Measurements from ENCODE around the gene TSHZ1.
"Not testable (repeated sequence)": the region's sequence is repeated elsewhere in the genome, so short reads cannot be mapped to it uniquely, and the experiment has no call there.

TSHZ1 gene

DNA sequence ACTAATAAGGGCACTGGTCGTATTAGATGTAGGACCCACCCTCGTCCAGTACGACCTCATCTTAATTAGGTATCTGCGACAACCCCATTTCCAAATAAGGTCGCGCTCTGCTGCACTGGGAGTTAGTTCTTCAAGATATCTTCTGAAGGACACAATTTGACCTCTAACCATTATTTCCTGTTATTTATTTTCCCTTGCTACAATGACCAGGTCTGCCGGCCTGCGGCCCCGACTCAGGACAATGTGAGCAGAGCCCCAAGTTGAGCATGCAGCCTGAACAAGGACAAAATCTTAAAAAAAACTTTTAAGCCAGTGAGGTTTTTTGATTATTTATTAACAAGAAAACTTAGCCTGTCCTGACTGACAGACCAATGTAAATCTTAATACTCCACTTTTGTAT is 109.3 kb downstream of the TSHZ1 start:
- no peak for DNase-seq

DNA sequence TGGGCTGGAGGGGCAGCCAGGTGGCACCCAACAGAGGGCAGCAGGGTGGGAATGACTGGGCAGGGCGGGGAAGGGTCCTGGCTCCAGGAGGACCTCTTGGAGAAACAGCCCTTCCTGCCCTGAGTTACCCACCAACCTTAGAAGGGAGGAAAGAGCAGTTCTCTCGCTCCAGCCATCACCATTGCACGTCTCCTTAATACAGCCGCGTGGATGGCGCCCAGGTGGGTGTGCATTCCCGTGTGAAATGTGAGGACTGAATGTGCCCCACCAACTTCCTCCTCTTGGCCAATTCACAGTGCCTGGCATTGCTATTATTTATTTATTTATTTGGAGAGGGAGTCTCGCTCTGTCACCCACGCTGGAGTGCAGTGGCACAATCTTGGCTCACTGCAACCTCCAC is 109.9 kb downstream of the TSHZ1 start:
- DNase-seq = no peak

DNA sequence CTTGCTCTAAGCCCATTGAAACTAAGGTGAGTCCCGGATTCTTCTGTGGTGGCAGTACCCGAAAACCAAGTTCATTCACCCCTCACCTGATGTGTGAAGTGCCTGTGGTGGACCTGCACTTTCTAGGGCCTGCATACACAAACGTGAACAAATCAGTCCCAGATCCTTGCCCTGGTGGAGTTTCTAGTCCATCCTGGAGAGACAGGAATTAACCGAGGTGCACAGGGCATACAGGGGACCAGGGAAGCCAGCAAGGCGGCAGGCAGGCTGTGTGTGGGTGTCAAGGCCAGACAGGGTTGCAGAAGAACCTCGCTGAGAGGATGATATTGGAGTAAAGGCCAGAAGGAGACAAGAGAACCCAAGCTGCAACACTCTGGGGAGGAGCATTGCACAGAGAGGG is 110.8 kb downstream of the TSHZ1 start:
- DNase-seq = no peak

DNA sequence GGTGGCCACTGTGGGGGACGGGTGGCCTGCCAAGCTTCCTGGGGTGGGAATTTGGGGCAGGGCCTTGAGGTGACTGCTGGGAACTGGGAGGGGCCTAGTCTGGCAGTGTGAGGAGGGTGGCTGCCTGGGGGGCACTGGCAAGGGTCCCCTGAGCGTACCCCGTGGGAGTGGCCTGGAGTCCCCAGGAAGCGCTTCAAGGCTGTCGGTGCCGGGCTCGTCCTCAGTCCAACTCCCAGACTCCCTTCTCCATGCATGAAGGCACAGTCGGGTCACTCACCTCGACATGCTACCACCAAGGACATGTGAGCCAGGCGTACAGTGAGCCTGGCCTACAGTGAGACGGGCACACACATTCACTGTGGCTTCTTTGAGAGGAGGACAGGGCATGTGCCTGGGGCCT is 111.6 kb downstream of the TSHZ1 start:
- no peak for DNase-seq

DNA sequence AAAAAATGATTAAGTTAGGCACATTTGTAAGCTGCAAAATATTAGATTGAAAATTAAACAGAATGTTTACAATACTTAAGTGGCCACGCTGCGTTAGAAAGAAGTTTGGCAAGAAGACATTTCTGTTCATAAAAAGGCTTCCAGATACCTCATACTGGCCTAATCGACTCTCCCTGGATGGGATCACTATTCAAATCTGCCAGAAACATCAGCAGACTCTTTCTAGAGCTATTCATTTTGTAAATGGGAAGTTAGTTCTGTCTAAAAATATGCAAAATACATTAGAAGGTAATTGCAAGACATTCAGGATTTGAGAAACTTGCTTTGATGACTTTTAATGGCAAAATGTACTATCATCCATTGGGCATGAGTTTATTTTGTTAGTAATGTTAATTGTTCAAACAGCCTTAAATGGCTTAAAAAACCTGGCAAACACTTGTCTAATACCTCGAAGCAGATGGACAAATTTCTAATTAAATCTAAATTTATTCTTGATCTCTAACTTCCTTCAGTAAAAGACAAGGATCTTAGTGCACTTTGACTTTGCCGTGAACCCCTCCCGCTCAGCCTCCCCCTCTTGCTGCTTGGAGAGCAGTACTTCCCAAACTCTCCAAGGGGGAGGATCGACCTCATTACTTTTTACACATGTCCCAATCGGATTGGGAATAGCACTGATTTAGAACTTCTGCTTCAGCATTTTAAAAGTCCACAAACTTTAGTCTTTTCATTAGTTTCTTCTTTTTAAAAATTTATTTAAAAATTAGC is 113.4 kb downstream of the TSHZ1 start:
- no peak for DNase-seq

DNA sequence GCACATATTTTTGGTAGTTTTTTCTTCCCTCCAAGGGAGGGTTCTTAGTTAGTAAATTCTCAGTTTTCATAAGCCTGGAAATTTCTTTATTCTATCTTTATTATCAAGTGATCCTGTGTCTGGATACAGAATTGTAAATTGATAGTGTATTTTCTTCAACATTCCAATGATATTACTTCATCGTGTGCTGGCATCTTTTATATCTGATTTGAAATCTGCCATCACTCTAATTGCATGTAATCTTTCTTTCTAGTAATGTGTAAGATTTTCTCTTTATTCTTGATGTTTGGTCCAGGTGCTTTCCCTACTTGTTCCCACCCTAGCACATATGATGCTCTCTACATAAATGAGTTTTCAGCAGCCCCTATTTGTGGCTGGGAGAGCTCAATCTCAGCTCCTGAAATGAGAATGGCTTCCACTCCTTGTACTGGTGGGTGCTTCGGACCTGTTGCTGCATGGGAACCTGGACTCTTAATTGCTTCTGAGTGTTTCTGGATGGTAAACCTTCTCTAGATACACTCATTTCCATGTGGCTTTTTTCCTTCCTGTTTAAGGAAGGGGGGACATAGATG is 114.2 kb downstream of the TSHZ1 start:
- no peak for DNase-seq

DNA sequence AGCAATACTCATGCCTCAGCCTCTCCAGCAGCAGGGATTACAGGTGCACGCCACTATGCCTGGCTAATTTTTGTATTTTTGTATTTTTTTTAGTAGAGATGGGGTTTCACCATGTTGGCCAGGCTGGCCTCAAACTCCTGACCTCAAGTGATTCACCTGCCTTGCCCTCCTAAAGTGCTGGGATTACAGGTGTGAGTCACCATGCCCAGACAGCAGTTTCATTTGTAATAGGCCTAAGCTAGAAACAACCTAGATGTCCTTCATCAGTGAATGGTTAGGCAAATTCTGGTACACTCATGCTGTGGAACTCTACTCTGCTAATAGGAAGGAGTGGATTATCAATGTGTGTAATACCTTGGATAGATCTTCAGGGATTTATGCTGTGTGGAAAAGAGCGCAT is 119.2 kb downstream of the TSHZ1 start:
- not testable (repeated sequence) for DNase-seq

DNA sequence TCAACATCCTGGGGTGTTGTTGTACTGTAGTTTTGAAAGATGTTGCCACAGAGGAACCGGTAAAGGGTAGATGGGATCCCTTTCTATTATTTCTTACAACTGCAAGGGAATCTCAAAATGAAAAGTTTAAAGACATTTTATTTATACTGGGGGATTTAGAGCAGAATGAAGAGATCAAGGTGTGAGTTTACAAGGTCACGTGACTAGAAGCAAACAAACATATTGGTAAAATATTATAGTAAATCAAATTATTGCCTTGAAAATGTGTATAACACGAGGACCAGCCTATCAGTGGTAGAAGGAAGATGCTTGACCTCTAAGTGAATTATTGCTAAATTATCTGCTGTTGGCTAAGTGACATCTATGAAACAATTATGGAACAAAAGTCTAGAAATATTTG is 119.7 kb downstream of the TSHZ1 start:
- DNase-seq = no peak

DNA sequence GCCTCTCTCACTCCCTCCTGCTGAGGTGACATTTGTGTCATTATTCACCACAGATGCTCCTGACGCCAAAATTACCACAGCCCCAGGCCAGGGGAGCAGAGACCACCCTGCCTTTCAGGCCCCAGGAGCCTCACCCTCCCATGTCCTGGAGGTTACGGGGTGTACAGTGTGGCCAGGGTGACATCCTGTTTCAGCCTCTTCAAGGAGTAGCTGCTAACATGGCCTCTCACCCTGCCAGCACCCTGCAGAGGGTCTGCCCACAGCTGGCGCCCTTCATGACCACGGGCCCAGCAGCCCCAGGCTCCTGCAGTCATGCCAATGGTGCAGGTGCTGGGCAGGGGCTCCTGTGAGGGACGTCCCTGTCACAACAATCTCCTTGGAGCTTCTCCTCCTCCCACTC is 124.3 kb downstream of the TSHZ1 start:
- no peak for DNase-seq

DNA sequence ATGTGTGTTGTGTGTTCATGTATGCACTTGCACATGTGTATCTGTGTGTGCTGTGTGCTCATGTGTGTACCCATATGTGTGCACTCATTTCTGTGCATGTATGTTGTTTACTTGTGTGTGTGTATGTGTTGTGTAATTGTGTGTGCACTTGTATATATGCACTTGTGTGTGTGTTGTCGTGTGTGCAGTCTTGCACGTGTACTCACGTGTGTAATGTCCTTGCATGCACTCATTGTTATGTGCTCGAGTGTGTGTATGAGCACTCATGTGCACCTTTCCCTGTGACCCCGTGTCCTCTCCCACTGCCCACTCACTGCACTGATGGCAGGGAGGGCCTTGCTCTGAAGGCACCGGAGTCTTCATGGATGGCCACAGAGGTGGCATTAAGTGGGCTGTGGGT is 124.9 kb downstream of the TSHZ1 start:
- DNase-seq = no peak

DNA sequence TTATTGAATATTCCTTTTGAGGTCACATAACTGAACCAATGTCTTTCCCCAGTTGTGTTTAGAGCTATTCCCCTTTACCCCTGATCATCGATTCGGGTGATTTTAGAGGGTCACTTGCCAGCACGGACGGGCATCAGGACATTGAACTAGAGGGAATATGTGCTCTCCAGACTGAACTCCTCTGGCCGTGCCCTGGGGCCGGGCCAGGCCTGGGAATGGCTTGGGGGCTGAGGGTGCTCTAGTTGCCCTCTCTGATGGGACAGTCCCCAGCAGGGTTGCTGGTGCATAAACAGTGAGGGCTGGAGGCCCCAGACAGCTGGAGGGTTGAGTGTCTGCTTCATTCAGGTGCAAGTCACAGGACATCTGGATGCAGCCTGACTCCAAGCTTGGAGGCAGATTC is 126.2 kb downstream of the TSHZ1 start:
- DNase-seq = no peak

DNA sequence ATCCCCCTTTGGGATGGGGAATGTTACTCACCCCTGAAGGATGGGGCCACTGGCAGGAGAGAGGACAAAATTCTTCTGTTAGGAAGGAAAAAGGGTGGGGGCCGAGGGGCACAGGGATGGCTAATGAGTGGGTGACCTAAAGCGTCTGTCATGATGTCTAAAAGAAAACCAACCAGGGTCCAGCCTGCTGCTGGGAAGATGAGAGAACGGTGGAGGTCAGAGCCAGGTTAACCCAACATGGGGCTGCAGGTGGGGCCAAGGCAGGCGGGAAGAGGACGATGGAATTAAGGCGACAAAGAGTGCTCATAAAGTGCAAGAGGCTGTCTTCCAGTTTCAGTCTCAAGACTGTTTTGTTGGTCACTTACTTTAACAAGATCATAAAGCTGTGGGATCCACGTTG is 126.8 kb downstream of the TSHZ1 start:
- no peak for DNase-seq

DNA sequence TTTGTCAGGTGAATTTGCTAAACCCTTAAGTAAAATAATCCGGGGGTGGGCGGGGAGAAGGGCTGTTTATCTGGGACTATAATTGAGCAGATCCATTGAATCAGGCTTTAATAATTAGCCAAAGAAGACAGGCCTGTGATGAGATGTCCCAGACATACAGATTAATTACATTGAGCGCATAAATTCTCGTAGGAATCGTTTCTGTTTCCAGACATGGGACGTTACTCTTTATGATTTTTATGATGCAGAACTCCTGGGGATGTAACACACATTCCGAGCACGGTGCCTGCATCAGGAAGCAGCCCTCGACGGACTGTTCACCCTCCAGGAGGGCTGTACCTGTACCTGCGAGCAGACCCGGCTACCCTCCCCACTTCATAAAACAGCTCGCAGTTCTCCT is 128.0 kb downstream of the TSHZ1 start:
- DNase-seq = no peak
